ENCODE measurements around the gene NDUFAF2. TPM values are rescaled to one million over a fixed set of nuclear protein-coding genes. Genes with fewer than 3 reads are reported as not detected.

NDUFAF2 gene
- total and polyA plus RNA-seq, 2 of the 8 experiments (the other 6 are each of a cell fraction or from before 2014, with no cell fraction given), result 10.7 to 46.5 TPM

DNA sequence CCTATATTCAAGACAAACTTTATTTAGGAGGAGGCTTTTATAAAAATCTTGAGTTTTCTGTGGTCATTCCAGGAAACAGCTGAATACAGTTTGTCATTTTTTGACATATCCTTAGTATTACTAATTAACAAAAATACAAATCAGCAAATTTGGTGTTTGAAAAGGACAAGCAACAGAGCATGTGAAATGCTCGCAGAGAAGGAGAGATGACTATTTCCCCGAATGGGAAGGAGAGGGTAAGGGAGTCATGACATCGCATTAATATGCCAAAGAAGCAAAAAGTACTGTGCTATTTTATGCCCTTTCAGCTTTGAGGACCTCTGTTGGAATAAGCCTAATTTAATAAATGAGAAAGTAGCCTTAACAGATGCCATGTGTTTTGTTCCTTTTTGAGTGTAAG is 215.5 kb downstream of the NDUFAF2 start:
- no peak overlapping the region for H2BK20ac ChIP-seq (ENCODE audit: low read length)
- CTCF ChIA-PET (ENCODE audit: partially characterized antibody), result interaction anchor here (0.7 kb wide), 1 partner anchor 249 kb away, joined by 3 read pairs; no protein-coding TSS in a partner anchor
- H3K4ac ChIP-seq (replicated peaks; ENCODE audit: insufficient read length, low read depth, low read length), result no peak overlapping the region
- H3K4me1 ChIP-seq (replicated peaks in 1 of 4; ENCODE audit: control insufficient read depth in 3 of 4, insufficient read depth in 4 of 4, low read length in 3 of 4), result peaks cover 0 to 3% (median 1%) of the 10 kb centered on the region in 4 experiments; a peak in 2 of 7 replicates
- H3K4me3 ChIP-seq (ENCODE audit: extremely low read depth in 1 of 4, insufficient read depth in 2 of 4, low read depth in 3 of 4, low read length in 4 of 4), result no peak overlapping the region
- no peak overlapping the region for H2AK5ac ChIP-seq (ENCODE audit: low read depth, low read length)
- H4K8ac ChIP-seq (ENCODE audit: extremely low read depth, insufficient read depth, low read length), result no peak overlapping the region
- no peak overlapping the region for H2AFZ ChIP-seq (ENCODE audit: low read length)
- WGBS, 2 experiments (ENCODE audit: extremely low coverage in 1 of 2, insufficient coverage in 1 of 2, insufficient read length in 1 of 2, insufficient replicate concordance in 2 of 2, low coverage in 1 of 2, low lambda C conversion rate in 2 of 2, missing lambda C conversion rate in 1 of 2), result 86% methylated on average over 3 of the region's 3 CpGs; no CpG with 5 or more reads in 1 of the 2 experiments
- H3K79me1 ChIP-seq (ENCODE audit: low read depth, low read length), result no peaks in the 10 kb centered on the region; the same call in 1 of the 2 replicates
- H2BK15ac ChIP-seq (ENCODE audit: low read length), result no peak overlapping the region
- POLR2A ChIA-PET (ENCODE audit: partially characterized antibody), result interaction anchor here (1.3 kb wide), 1 partner anchor 160 kb away, joined by 5 read pairs; no protein-coding TSS in a partner anchor
- H4K5ac ChIP-seq (ENCODE audit: insufficient read length, low read depth, low read length), result no peak overlapping the region
- H2BK12ac ChIP-seq (ENCODE audit: low read depth, low read length), result no peak overlapping the region
- no peaks in the 10 kb centered on the region for H3K27me3 ChIP-seq (replicated peaks in 1 of 4; ENCODE audit: control insufficient read depth in 3 of 4, extremely low read depth in 1 of 4, insufficient read depth in 3 of 4, low read length in 3 of 4)
- no peak overlapping the region for H3K4me2 ChIP-seq (ENCODE audit: insufficient read depth in 1 of 2, low read depth in 2 of 2, low read length in 2 of 2)
- no peak overlapping the region for H3K27ac ChIP-seq (ENCODE audit: low read depth, low read length)
- H2BK5ac ChIP-seq (ENCODE audit: low read depth, low read length), result no peak overlapping the region
- peaks cover 0 to 3% of the 10 kb centered on the region in 2 experiments for H4K20me1 ChIP-seq (replicated peaks in 1 of 2; ENCODE audit: control insufficient read depth in 1 of 2, insufficient read depth in 2 of 2, low read length in 2 of 2)
- no peak overlapping the region for H3K18ac ChIP-seq (ENCODE audit: extremely low read depth, low read length)
- peaks cover 6 to 36% (median 16%) of the 10 kb centered on the region in 4 experiments; a peak in 7 of 8 replicates for H3K36me3 ChIP-seq (ENCODE audit: control insufficient read depth in 2 of 4, insufficient read depth in 4 of 4, low read length in 3 of 4)
- H2BK120ac ChIP-seq (replicated peaks; ENCODE audit: low read depth, low read length), result no peak overlapping the region
- peaks cover 0 to 43% of the 10 kb centered on the region in 2 experiments; a peak in 2 of 4 replicates for H3K79me2 ChIP-seq (ENCODE audit: control insufficient read depth in 1 of 2, insufficient read depth in 2 of 2, low read length in 2 of 2)
- H3K9me3 ChIP-seq (ENCODE audit: insufficient read depth in 2 of 2, low read depth in 1 of 2, low read length in 1 of 2), result peaks cover 6% of the 10 kb centered on the region in 2 experiments
- no peak overlapping the region for H3K14ac ChIP-seq (ENCODE audit: insufficient read length)
- FAIRE-seq (no peak), DNase-seq (ENCODE audit: low read depth in 1 of 2, low spot score in 2 of 2) (no peak)
- H3K23me2 ChIP-seq (ENCODE audit: low read depth, low read length), result peaks cover 2% of the 10 kb centered on the region; the same call in 1 of the 2 replicates
- H4K91ac ChIP-seq (replicated peaks; ENCODE audit: insufficient read length, low read length), result no peak overlapping the region
- no peak overlapping the region for H3K56ac ChIP-seq (replicated peaks; ENCODE audit: insufficient read length, low read depth, low read length)
- TF ChIP-seq, protein P1, sequence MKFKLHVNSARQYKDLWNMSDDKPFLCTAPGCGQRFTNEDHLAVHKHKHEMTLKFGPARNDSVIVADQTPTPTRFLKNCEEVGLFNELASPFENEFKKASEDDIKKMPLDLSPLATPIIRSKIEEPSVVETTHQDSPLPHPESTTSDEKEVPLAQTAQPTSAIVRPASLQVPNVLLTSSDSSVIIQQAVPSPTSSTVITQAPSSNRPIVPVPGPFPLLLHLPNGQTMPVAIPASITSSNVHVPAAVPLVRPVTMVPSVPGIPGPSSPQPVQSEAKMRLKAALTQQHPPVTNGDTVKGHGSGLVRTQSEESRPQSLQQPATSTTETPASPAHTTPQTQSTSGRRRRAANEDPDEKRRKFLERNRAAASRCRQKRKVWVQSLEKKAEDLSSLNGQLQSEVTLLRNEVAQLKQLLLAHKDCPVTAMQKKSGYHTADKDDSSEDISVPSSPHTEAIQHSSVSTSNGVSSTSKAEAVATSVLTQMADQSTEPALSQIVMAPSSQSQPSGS (IDR thresholded peaks at IDR 0.05; ENCODE audit: low read length), result no peak
- TF ChIP-seq KDM4A (IDR thresholded peaks at IDR 0.05; ENCODE audit: low read depth, low read length, severe bottlenecking) (no peak), CEBPB (IDR thresholded peaks at IDR 0.05; ENCODE audit: low read depth, low read length) (no peak), EP300 (IDR thresholded peaks at IDR 0.05; ENCODE audit: borderline replicate concordance in 1 of 2, low read depth in 2 of 2, low read length in 2 of 2) (no peak)
- H3K23ac ChIP-seq (ENCODE audit: insufficient read length), result no peak overlapping the region
- no peak overlapping the region for H3K9ac ChIP-seq (replicated peaks in 1 of 4; ENCODE audit: extremely low read depth in 1 of 4, low read depth in 3 of 4, low read length in 3 of 4)
